GM18907 (cell line): ENCODE results near the gene B9D1.
"Not testable (repeated sequence)": the region's sequence is repeated elsewhere in the genome, so short reads cannot be mapped to it uniquely, and the experiment has no call there.

ENCODE experiments used
- ATAC-seq: cut with Tn5 transposase; IDR thresholded peaks from one replicate; pipeline ENCODE4 v1.9.1; 2021; ENCODE audit warnings: mild to moderate bottlenecking, moderate library complexity; ENCODE audit not compliant: unreplicated experiment

The B9D1 gene

GRCh38 chr17:19361326-19361725, 1.2 kb downstream of the B9D1 start:
- ATAC-seq = no peak

- no peak for ATAC-seq
Observed at GRCh38 chr17:19360772-19361171, 1.8 kb downstream of the B9D1 start.

GRCh38 chr17:19359856-19360255, 2.7 kb downstream of the B9D1 start:
- no peak for ATAC-seq

GRCh38 chr17:19359151-19359550, 3.4 kb downstream of the B9D1 start:
- ATAC-seq = no peak

GRCh38 chr17:19357761-19358160, 4.8 kb downstream of the B9D1 start:
- no peak for ATAC-seq

- no peak for ATAC-seq
Observed at GRCh38 chr17:19357351-19357750, 5.2 kb downstream of the B9D1 start.

GRCh38 chr17:19354748-19355147, 7.8 kb downstream of the B9D1 start:
- ATAC-seq = no peak

- not testable (repeated sequence) for ATAC-seq
Observed at GRCh38 chr17:19353401-19353800, 9.1 kb downstream of the B9D1 start.

GRCh38 chr17:19348806-19349205, 13.7 kb downstream of the B9D1 start:
- no peak for ATAC-seq

- no peak for ATAC-seq
Observed at GRCh38 chr17:19348081-19348650, 14.4 kb downstream of the B9D1 start.

- ATAC-seq = no peak
Observed at GRCh38 chr17:19347323-19348080, 15.0 kb downstream of the B9D1 start.

- no peak for ATAC-seq
Observed at GRCh38 chr17:19346351-19347255, 15.9 kb downstream of the B9D1 start.

GRCh38 chr17:19345486-19346350, 16.8 kb downstream of the B9D1 start:
- ATAC-seq = no peak

GRCh38 chr17:19345067-19345460, 17.5 kb downstream of the B9D1 start:
- ATAC-seq = no peak

GRCh38 chr17:19344311-19345066, 18.0 kb downstream of the B9D1 start:
- ATAC-seq = no peak

GRCh38 chr17:19343671-19344151, 18.8 kb downstream of the B9D1 start:
- ATAC-seq = no peak

- ATAC-seq = no peak
Observed at GRCh38 chr17:19343256-19343630, 19.3 kb downstream of the B9D1 start.

GRCh38 chr17:19342611-19343255, 19.8 kb downstream of the B9D1 start:
- no peak for ATAC-seq
